WI38 (cell line): Measurements from ENCODE around the gene SCN1B.

Experiments
- H3K4me3 ChIP-seq: 2 replicates; pipeline ENCODE4 v1.5.1; 2011; ENCODE audit warnings: low read depth, mild to moderate bottlenecking, control low read depth, low read length
- CTCF ChIP-seq: IDR thresholded peaks from 2 replicates; pipeline ENCODE4 v1.5.1; 2012; ENCODE audit warnings: low read depth, mild to moderate bottlenecking, control low read depth, low read length

SCN1B gene

GRCh38 chr19:35087393-35087792 is 57.1 kb downstream of the SCN1B start:
- TF ChIP-seq CTCF, result no peak

GRCh38 chr19:35088131-35088913 is 58.1 kb downstream of the SCN1B start:
- no peak for TF ChIP-seq CTCF
- H3K4me3 ChIP-seq, result no peak overlapping the region

More at GRCh38 chr19:35087393-35087792, 57.1 kb downstream of the SCN1B start:
- no peak overlapping the region for H3K4me3 ChIP-seq

GRCh38 chr19:35089554-35089953 is 59.3 kb downstream of the SCN1B start:
- no peak overlapping the region for H3K4me3 ChIP-seq
- no peak for TF ChIP-seq CTCF
